Effector memory CD8-positive, alpha-beta T cell (primary cell): ENCODE results near the gene HUNK.

Experiments used
- ATAC-seq: fragments of 150-1000 bp; cut with Tn5 transposase; replicated peaks from 2 replicates; pipeline ENCODE4 v1.10.0; 2021; ENCODE audit warnings: mild to moderate bottlenecking, moderate library complexity
- DNase-seq, 3 experiments: peaks; one replicate each; pipeline ENCODE4 v3.0.0; 2021
- H3K27ac Mint-ChIP-seq, 2 donors: one replicate each; pipeline ENCODE4 v1.8.0; 2022; ENCODE audit warnings: mild to moderate bottlenecking in 2 of 2, mixed read lengths in 2 of 2, moderate library complexity in 2 of 2
- H3K27me3 Mint-ChIP-seq, 2 donors: one replicate each; pipeline ENCODE4 v1.8.0; 2022; ENCODE audit warnings: mixed read lengths in 2 of 2
- H3K36me3 Mint-ChIP-seq: one replicate; pipeline ENCODE4 v1.8.0; 2022; ENCODE audit warnings: mild to moderate bottlenecking, moderate library complexity, mixed read lengths; ENCODE audit not compliant: insufficient read depth
- H3K4me1 Mint-ChIP-seq, 2 donors: one replicate each; pipeline ENCODE4 v1.8.0; 2022; ENCODE audit warnings: low read depth in 2 of 2, mixed read lengths in 2 of 2
- H3K4me3 Mint-ChIP-seq, 2 donors: one replicate each; pipeline ENCODE4 v1.8.0; 2022; ENCODE audit warnings: mild to moderate bottlenecking in 2 of 2, mixed read lengths in 2 of 2, moderate library complexity in 2 of 2
- H3K9me3 Mint-ChIP-seq, 2 donors: one replicate each; pipeline ENCODE4 v1.8.0; 2022; ENCODE audit warnings: mixed read lengths in 2 of 2

Gene HUNK

DNA sequence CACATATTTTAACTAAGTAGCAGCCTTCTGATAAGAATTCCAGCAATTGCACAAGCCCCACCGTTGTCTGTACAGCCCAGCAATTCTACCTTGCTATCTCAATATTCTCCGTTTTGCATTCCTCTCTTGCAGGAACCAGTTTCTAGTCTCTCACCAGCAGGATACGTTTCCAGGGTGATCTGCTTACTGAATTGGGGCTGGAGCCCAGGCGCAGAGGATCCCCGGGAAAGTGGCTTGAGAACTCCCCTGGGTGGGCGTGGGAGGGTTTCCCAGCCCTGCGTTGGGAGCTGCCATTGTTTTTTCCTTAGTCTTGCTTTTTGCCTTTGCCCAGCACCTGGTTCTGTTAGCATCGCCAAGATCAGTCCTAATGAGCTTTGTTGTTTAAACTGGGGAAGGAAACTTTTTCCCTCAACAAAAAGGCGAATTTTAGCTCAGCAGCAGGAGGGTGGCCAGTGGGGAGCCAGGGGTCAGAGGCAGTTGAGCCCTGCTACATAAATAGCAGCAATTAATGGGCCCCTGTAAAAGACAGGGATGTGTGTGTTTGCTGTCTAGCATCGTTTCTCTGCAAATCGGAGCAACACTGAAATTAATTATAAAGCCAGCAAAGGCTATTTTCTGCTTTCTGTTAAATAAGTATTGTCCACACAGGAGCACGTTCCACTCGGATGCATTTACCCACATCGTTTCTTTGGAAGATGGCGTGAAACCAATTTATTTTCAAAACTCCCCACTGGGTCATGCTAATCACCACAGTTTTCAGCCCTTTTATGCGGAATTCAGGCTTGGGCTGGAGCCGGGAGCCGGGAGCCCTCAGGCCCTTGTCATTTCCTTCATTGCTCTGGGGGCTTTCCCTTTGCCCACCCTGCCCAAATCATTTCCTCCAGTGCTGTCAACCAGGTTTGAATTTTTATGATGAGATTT, 36.6 kb downstream of the HUNK start:
- DNase-seq (no peak), ATAC-seq (no peak)
- Mint-ChIP-seq H3K4me3 (no peak overlapping the region), H3K27ac (no peak overlapping the region), H3K36me3 (no peaks in the 10 kb centered on the region), H3K4me1 (no peaks in the 10 kb centered on the region), H3K9me3 (no peaks in the 10 kb centered on the region), H3K27me3 (peaks cover 45 to 93% of the 10 kb centered on the region in 2 donors)

GRCh38 chr21:31910074-31910470, 37.3 kb downstream of the HUNK start:
- Mint-ChIP-seq H3K36me3 (no peaks in the 10 kb centered on the region), H3K27me3 (peaks cover 39 to 86% of the 10 kb centered on the region in 2 donors), H3K4me3 (no peak overlapping the region), H3K4me1 (no peaks in the 10 kb centered on the region), H3K27ac (no peak overlapping the region), H3K9me3 (no peaks in the 10 kb centered on the region)
- DNase-seq, result no peak
- ATAC-seq, result no peak

GRCh38 chr21:31911138-31911907, 38.5 kb downstream of the HUNK start:
- Mint-ChIP-seq H3K36me3 (no peaks in the 10 kb centered on the region), H3K9me3 (no peaks in the 10 kb centered on the region), H3K4me1 (no peaks in the 10 kb centered on the region), H3K4me3 (no peak overlapping the region), H3K27me3 (peaks cover 39 to 74% of the 10 kb centered on the region in 2 donors), H3K27ac (no peak overlapping the region)
- ATAC-seq (no peak), DNase-seq (no peak)

DNA sequence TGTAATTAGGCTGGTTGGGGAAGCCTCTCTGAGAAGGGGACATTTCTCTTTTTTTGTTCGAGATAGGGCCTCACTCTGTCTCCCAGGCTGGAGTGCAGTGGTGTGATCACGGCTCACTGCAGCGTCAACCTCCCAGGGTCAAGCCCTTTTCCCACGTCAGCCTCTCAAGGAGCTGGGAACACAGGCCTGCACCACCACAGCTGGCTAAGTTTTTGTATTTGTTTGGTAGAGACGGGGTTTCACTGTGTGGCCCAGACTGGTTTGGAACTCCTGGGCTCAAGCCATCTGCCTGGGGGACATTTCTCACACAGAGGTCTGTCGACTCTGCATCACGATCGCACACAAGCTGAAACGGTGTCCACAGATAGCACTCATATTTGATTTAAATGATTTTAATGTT, 39.7 kb downstream of the HUNK start:
- no peak overlapping the region for H3K4me3 Mint-ChIP-seq
- peaks cover 0 to 2% of the 10 kb centered on the region in 2 donors for H3K9me3 Mint-ChIP-seq
- H3K36me3 Mint-ChIP-seq, result no peaks in the 10 kb centered on the region
- ATAC-seq (no peak), DNase-seq (no peak)
- H3K27ac Mint-ChIP-seq, result peak overlapping the region in 1 of 2 donors; percentile 64
- H3K4me1 Mint-ChIP-seq, result no peaks in the 10 kb centered on the region
- H3K27me3 Mint-ChIP-seq, result peaks cover 34 to 63% of the 10 kb centered on the region in 2 donors

DNA sequence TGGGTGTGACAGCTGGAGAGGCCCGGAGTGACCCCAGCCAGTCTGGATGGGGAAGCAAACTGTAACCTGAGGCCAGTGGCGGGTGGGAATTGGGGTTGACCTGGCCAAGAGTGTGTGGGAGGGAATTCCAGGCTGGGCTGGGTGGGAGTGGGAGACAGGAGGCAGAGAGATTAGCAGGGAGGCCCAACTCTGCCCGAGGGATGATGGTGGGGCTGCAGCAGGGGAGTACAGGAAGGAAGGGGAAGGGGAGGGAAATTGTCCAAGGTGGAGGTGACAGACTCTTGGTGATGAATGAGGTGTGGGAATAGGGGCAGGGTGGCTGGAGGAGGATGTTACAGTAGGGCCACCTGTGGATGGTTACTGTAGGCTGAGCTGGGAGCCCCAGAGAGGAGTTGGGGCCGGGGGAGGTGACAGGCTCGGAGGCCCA, 40.4 kb downstream of the HUNK start:
- H3K36me3 Mint-ChIP-seq, result no peaks in the 10 kb centered on the region
- peaks cover 2 to 5% of the 10 kb centered on the region in 2 donors for H3K9me3 Mint-ChIP-seq
- no peak overlapping the region for H3K4me3 Mint-ChIP-seq
- H3K27me3 Mint-ChIP-seq, result peaks cover 33 to 63% of the 10 kb centered on the region in 2 donors
- H3K4me1 Mint-ChIP-seq, result no peaks in the 10 kb centered on the region
- H3K27ac Mint-ChIP-seq, result no peak overlapping the region
- DNase-seq, result no peak
- no peak for ATAC-seq

DNA sequence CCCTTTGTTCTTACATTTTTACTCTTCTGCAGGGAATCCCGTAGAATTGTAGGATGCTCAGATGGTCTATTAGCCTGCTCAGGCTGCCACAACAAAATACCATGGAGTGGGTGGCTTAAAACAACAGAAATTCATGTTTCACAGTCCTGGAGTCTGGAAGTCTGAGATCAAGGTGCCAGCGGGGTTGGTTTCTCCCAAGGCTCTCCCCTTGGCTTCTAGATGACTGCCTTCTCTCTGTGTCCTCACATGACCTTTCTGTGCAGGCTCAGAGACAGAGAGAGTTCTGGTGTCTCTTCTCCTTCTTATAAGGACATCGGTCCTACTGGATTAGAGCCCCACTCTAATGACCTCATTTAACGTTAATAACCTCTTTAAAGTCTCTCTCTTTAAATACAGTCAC, 41.7 kb downstream of the HUNK start:
- no peak overlapping the region for H3K4me3 Mint-ChIP-seq

DNA sequence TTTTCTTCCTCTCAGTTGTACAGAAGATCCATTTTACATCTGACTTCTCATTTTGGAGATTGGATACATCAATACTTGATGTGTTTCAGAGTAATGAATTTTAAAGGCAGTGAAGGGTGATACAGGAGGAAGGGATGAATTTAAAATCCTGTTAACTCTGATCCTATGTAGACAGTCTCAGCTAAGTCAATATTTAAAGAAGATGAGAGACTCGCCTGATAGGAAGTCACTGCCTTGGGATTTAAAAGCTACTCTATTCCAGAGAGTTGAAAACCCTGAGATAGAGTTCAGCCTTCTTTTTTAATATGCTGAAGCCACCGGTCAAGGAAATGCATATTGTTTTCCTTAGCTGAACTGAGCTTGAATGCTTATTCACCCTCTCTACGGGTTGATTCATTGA, 42.7 kb downstream of the HUNK start:
- no peak overlapping the region for H3K27ac Mint-ChIP-seq
- H3K27me3 Mint-ChIP-seq, result peaks cover 20 to 55% of the 10 kb centered on the region in 2 donors
- no peak overlapping the region for H3K4me3 Mint-ChIP-seq
- ATAC-seq, result no peak
- DNase-seq, result no peak
- no peaks in the 10 kb centered on the region for H3K36me3 Mint-ChIP-seq
- H3K4me1 Mint-ChIP-seq, result no peaks in the 10 kb centered on the region
- H3K9me3 Mint-ChIP-seq, result peaks cover 2 to 5% of the 10 kb centered on the region in 2 donors

More for the DNA sequence above, 41.7 kb downstream of the HUNK start:
- no peak for ATAC-seq
- Mint-ChIP-seq H3K9me3 (peaks cover 2 to 5% of the 10 kb centered on the region in 2 donors), H3K36me3 (no peaks in the 10 kb centered on the region), H3K4me1 (no peaks in the 10 kb centered on the region), H3K27me3 (peaks cover 21 to 58% of the 10 kb centered on the region in 2 donors), H3K27ac (no peak overlapping the region)
- no peak for DNase-seq

DNA sequence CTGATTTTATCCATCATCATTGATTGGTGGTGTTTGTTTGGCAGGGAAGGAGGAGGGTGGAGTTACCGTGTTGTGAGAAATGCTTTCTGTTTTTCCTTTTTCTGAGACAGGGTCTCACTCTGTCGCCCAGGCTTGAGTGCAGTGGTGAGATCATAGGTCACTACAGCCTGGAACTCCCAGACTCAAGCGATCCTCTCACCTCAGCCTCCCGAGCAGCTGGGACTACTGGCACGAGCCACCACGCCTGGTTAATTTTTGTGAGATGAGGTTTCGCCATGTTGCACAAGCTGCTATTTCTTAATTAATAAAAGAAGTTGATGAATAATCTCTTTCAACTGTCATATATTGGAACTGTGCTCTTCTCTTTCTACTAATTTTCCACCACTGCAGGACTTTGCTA, 44.3 kb downstream of the HUNK start:
- H3K27ac Mint-ChIP-seq, result no peak overlapping the region

GRCh38 chr21:31918250-31918775, 45.5 kb downstream of the HUNK start:
- ATAC-seq, result no peak
- Mint-ChIP-seq H3K4me1 (no peaks in the 10 kb centered on the region), H3K27ac (no peak overlapping the region)

More for the DNA sequence above, 44.3 kb downstream of the HUNK start:
- peaks cover 2 to 5% of the 10 kb centered on the region in 2 donors for H3K9me3 Mint-ChIP-seq
- DNase-seq (no peak), ATAC-seq (no peak)
- H3K36me3 Mint-ChIP-seq, result no peaks in the 10 kb centered on the region
- no peak overlapping the region for H3K4me3 Mint-ChIP-seq
- H3K27me3 Mint-ChIP-seq, result peaks cover 8 to 39% of the 10 kb centered on the region in 2 donors
- H3K4me1 Mint-ChIP-seq, result no peaks in the 10 kb centered on the region

GRCh38 chr21:31920275-31920674, 47.5 kb downstream of the HUNK start:
- Mint-ChIP-seq H3K27ac (no peak overlapping the region), H3K36me3 (no peaks in the 10 kb centered on the region), H3K9me3 (peaks cover 2 to 5% of the 10 kb centered on the region in 2 donors), H3K27me3 (peaks cover 7 to 21% of the 10 kb centered on the region in 2 donors), H3K4me3 (no peak overlapping the region), H3K4me1 (no peaks in the 10 kb centered on the region)
- ATAC-seq, result no peak
- no peak for DNase-seq

More at GRCh38 chr21:31918250-31918775, 45.5 kb downstream of the HUNK start:
- no peak for DNase-seq
- Mint-ChIP-seq H3K36me3 (no peaks in the 10 kb centered on the region), H3K27me3 (peaks cover 12 to 27% of the 10 kb centered on the region in 2 donors), H3K4me3 (no peak overlapping the region), H3K9me3 (peaks cover 2 to 5% of the 10 kb centered on the region in 2 donors)

- Mint-ChIP-seq H3K9me3 (peaks cover 2 to 5% of the 10 kb centered on the region in 2 donors), H3K36me3 (no peaks in the 10 kb centered on the region), H3K27me3 (peaks cover 7 to 21% of the 10 kb centered on the region in 2 donors), H3K4me1 (no peaks in the 10 kb centered on the region), H3K27ac (no peak overlapping the region), H3K4me3 (no peak overlapping the region)
- DNase-seq (no peak), ATAC-seq (no peak)
These were observed 48.3 kb downstream of the HUNK start for GRCh38 chr21:31921079-31921478.

DNA sequence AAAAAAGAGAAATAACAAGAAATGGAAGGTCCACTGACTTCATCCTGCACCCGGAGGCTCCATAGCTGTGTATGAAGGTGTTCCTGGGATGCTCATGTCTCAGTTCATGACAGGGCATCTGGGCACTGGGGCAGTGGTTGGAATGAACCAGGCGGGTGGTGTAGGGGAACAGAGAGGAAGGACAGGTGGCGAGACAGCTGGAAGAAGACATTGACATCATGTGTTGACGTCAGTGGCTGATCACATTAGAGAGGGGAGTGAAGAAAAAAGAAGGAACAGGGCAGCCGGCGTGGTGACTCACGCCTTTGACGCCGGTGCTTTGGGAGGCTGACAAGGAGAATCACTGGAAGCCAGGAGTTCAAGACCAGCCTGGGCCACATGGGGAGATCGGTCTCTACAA, 50.1 kb downstream of the HUNK start:
- H3K27me3 Mint-ChIP-seq, result peaks cover 7 to 17% of the 10 kb centered on the region in 2 donors
- H3K36me3 Mint-ChIP-seq, result no peaks in the 10 kb centered on the region
- no peaks in the 10 kb centered on the region for H3K4me1 Mint-ChIP-seq
- H3K27ac Mint-ChIP-seq, result no peak overlapping the region
- peaks cover 0 to 3% of the 10 kb centered on the region in 2 donors for H3K9me3 Mint-ChIP-seq
- DNase-seq, result no peak
- no peak for ATAC-seq
- no peak overlapping the region for H3K4me3 Mint-ChIP-seq

GRCh38 chr21:31923756-31924155, 50.9 kb downstream of the HUNK start:
- no peaks in the 10 kb centered on the region for H3K36me3 Mint-ChIP-seq
- no peaks in the 10 kb centered on the region for H3K4me1 Mint-ChIP-seq
- ATAC-seq (no peak), DNase-seq (no peak)
- H3K4me3 Mint-ChIP-seq, result no peak overlapping the region
- H3K27me3 Mint-ChIP-seq, result peaks cover 7 to 14% of the 10 kb centered on the region in 2 donors
- H3K9me3 Mint-ChIP-seq, result no peaks in the 10 kb centered on the region
- no peak overlapping the region for H3K27ac Mint-ChIP-seq
